T-cell (primary cell): Measurements from ENCODE around the gene ROCK2. TPM values are rescaled to one million over a fixed set of nuclear protein-coding genes. Genes with fewer than 3 reads are reported as not detected.

Source experiments
- ATAC-seq, 4 experiments: fragments of 200-7000 bp in 3 of 4; fragments of 150-1000 bp in 1 of 4; cut with Tn5 transposase; replicated peaks in 1 of 4; 1 replicate in 3 of 4; 2 replicates in 1 of 4; pipeline ENCODE4 v1.10.0; 2021; ENCODE audit warnings: moderate library complexity in 3 of 4, mild to moderate bottlenecking in 2 of 4, moderate number of reproducible peaks in 1 of 4
- CTCF ChIA-PET, 2 donors: fragments of 300-600 bp; sonication (Branson Sonifier 250); formaldehyde crosslinking; loops; one replicate each; lab custom pipeline; 2022; ENCODE audit warnings: antibody characterized with exemption in 2 of 2; lab: Charles Lee
- POLR2A ChIA-PET, 2 donors: fragments of 300-600 bp; sonication (Branson Sonifier 250); formaldehyde crosslinking; loops; one replicate each; lab custom pipeline; 2022; ENCODE audit warnings: antibody characterized with exemption in 2 of 2; lab: Charles Lee
- DNase-seq, 35 experiments: peaks; one replicate each; pipeline versions ENCODE4 v3.0.0 to v3.0.0-alpha.2; 2013 to 2023
- H3K27ac ChIP-seq: one replicate; pipeline ENCODE4 v1.5.1; 2013; ENCODE audit warnings: low read length
- H3K27me3 ChIP-seq, 2 experiments: replicated peaks in 1 of 2; 1 replicate in 1 of 2; 2 replicates in 1 of 2; pipeline versions ENCODE4 v1.6.1 to v1.7.0; 2013; ENCODE audit warnings: low read length in 1 of 2, mixed read lengths in 1 of 2; ENCODE audit not compliant: control insufficient read depth in 2 of 2, insufficient read depth in 2 of 2; ENCODE audit errors: extremely low read depth in 1 of 2
- H3K36me3 ChIP-seq, 2 donors: 1 replicate in 1 of 2; 2 replicates in 1 of 2; pipeline versions ENCODE4 v1.6.1 to v1.7.0; 2013; ENCODE audit warnings: low read length in 1 of 2; ENCODE audit not compliant: control insufficient read depth in 2 of 2, insufficient read depth in 1 of 2; ENCODE audit errors: extremely low read depth in 1 of 2
- H3K4me1 ChIP-seq, 2 experiments: 1 replicate in 1 of 2; 2 replicates in 1 of 2; pipeline versions ENCODE4 v1.6.1 to v1.7.0; 2013; ENCODE audit warnings: low read length in 2 of 2, mixed read lengths in 1 of 2; ENCODE audit not compliant: insufficient read depth in 2 of 2, control insufficient read depth in 1 of 2; ENCODE audit errors: extremely low read depth in 1 of 2
- H3K4me3 ChIP-seq, 2 donors: 1 replicate in 1 of 2; 2 replicates in 1 of 2; pipeline versions ENCODE4 v1.5.1 to v1.7.0; 2013; ENCODE audit warnings: mild to moderate bottlenecking in 2 of 2, low read length in 1 of 2, moderate library complexity in 1 of 2; ENCODE audit not compliant: control insufficient read depth in 1 of 2; ENCODE audit errors: extremely low read depth in 1 of 2
- H3K9me3 ChIP-seq: 2 replicates; pipeline ENCODE4 v1.7.0; 2013
- H3K27ac Mint-ChIP-seq, 2 donors: one replicate each; pipeline ENCODE4 v1.8.0; 2020 to 2021; ENCODE audit warnings: mild to moderate bottlenecking in 2 of 2, mixed read lengths in 2 of 2
- H3K27me3 Mint-ChIP-seq, 2 donors: one replicate each; pipeline ENCODE4 v1.8.0; 2021 to 2022; ENCODE audit warnings: mixed read lengths in 2 of 2
- H3K36me3 Mint-ChIP-seq: one replicate; pipeline ENCODE4 v1.8.0; 2021; ENCODE audit warnings: mixed read lengths
- H3K4me1 Mint-ChIP-seq, 3 donors: one replicate each; pipeline ENCODE4 v1.8.0; 2020 to 2022; ENCODE audit warnings: mixed read lengths in 3 of 3, mild to moderate bottlenecking in 1 of 3
- H3K4me3 Mint-ChIP-seq, 3 donors: one replicate each; pipeline ENCODE4 v1.8.0; 2020 to 2022; ENCODE audit warnings: mild to moderate bottlenecking in 3 of 3, mixed read lengths in 3 of 3, moderate library complexity in 3 of 3
- H3K9me3 Mint-ChIP-seq, 3 donors: one replicate each; pipeline ENCODE4 v1.8.0; 2020 to 2022; ENCODE audit warnings: mixed read lengths in 3 of 3
- WGBS: methylation state at CpG from one replicate; pipeline ENCODE4 v1.1.5; 2013; ENCODE audit warnings: missing lambda C conversion rate; ENCODE audit not compliant: insufficient coverage; 5-methylcytosine and 5-hydroxymethylcytosine counted together
- total RNA-seq, 35 experiments: library from RNA in 6 of 35; stranded (reverse) in 6 of 35; fragments of 120-200 nt in 1 of 35; gene quantifications; one replicate each; pipeline versions ENCODE4 v1.2.1 to v1.2.4 and lab custom pipeline; 2013 to 2026

ROCK2 gene
- total RNA-seq, 5 donors from 2014 or later (not counting 1 experiment from before 2014, with no cell fraction given), result 15.5 to 22.3 (median 18.6) TPM

DNA sequence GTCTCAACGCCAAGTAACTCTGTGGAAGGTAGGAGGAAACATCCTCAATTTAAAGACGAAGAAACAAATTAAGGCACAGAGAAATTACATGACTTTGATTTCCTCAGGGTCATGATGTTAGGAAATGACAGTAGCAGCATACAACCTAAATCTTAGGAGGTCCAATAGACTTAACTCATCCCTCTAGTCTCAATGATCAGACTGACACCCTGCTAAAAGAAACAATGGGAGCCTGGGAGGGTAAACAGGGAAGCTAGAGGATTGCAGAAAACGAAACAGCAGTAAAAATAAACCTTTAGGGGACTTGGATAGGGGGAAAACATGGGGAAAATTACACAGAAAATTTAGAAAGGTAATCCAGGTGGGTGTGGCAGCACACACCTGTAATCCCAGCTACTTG, 56.0 kb downstream of the ROCK2 start:
- Histone ChIP-seq H3K4me3 (no peak overlapping the region), H3K36me3 (peaks cover 0 to 9% of the 10 kb centered on the region in 2 donors), H3K27me3 (no peaks in the 10 kb centered on the region), H3K9me3 (no peaks in the 10 kb centered on the region), H3K4me1 (no peaks in the 10 kb centered on the region), H3K27ac (no peak overlapping the region)
- peaks cover 33% of the 10 kb centered on the region for H3K36me3 Mint-ChIP-seq
- H3K27me3 Mint-ChIP-seq, result no peaks in the 10 kb centered on the region
- peaks cover 33 to 42% (median 36%) of the 10 kb centered on the region in 3 donors for H3K4me1 Mint-ChIP-seq
- DNase-seq (no peak), ATAC-seq (no peak)
- ChIA-PET CTCF (no interaction called here), POLR2A (no interaction called here)
- peaks cover 0 to 20% (median 3%) of the 10 kb centered on the region in 3 donors for H3K9me3 Mint-ChIP-seq
- WGBS, result 100% methylated on average over 1 of the region's 3 CpGs
- H3K4me3 Mint-ChIP-seq, result no peak overlapping the region
- H3K27ac Mint-ChIP-seq, result peak overlapping the region in 1 of 2 donors; percentile 19

DNA sequence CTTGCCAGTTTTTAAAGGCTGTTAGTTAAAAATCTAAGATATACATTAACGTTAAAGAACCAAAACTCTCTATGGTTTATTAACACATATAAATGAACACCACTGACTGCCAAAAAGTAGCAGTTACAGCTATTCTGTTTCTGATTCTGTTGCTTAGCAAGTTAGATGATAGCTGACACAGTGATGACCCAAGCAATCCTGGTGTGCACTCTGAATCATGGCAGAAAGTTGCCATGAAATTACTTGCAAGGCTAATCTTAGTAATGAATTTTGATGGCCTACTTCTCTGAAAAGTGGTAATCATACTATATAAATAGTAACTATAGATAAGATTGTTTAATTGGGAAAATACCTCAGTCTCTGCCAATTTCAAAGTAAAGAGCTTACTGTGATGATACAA, 57.7 kb downstream of the ROCK2 start:
- no peak overlapping the region for H3K27ac ChIP-seq
- no CpG with 5 or more reads among the region's 1 CpG for WGBS
- Mint-ChIP-seq H3K4me1 (peaks cover 27 to 38% (median 30%) of the 10 kb centered on the region in 3 donors), H3K27me3 (no peaks in the 10 kb centered on the region), H3K4me3 (no peak overlapping the region), H3K36me3 (peaks cover 39% of the 10 kb centered on the region), H3K9me3 (peaks cover 3 to 20% (median 3%) of the 10 kb centered on the region in 3 donors), H3K27ac (no peak overlapping the region)
- H3K36me3 ChIP-seq, result peaks cover 0 to 9% of the 10 kb centered on the region in 2 donors
- DNase-seq (no peak), ATAC-seq (no peak)
- H3K27me3 ChIP-seq, result no peaks in the 10 kb centered on the region
- no peak overlapping the region for H3K4me3 ChIP-seq
- no peaks in the 10 kb centered on the region for H3K9me3 ChIP-seq
- CTCF ChIA-PET, result interaction anchor here (0.6 kb wide), 2 partner anchors 9 to 117 kb away, joined by 3 to 6 read pairs; no protein-coding TSS in a partner anchor
- H3K4me1 ChIP-seq, result no peaks in the 10 kb centered on the region
- POLR2A ChIA-PET, result interaction anchor here in 1 of 2 donors (0.5 kb wide), 1 partner anchor 119 kb away, joined by 4 read pairs; no protein-coding TSS in a partner anchor

DNA sequence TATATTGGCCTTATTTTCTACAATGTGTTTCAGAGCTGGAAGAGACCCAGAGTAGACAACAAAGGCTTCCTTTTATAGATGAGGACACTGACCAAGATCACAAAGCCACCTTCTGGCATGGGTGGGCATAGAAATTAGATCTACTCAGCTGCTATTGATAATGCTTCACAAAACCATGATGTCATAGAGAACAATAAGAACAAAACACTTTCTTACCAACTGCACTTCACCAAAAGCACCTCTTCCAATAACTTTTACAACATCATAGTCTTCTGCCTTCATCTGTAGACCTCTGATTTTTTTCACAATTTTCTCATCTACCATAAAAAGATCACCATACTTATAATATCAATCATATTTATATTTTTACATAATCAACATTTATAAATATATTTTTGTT, 58.1 kb downstream of the ROCK2 start:
- H3K27ac Mint-ChIP-seq, result no peak overlapping the region
- CTCF ChIA-PET, result no interaction called here
- DNase-seq (no peak), ATAC-seq (no peak)
- H3K36me3 Mint-ChIP-seq, result peaks cover 43% of the 10 kb centered on the region
- H3K4me3 Mint-ChIP-seq, result no peak overlapping the region
- H3K4me1 Mint-ChIP-seq, result peaks cover 26 to 38% (median 29%) of the 10 kb centered on the region in 3 donors
- Histone ChIP-seq H3K4me1 (no peaks in the 10 kb centered on the region), H3K4me3 (no peak overlapping the region), H3K27me3 (no peaks in the 10 kb centered on the region), H3K36me3 (peaks cover 0 to 9% of the 10 kb centered on the region in 2 donors), H3K9me3 (no peaks in the 10 kb centered on the region), H3K27ac (no peak overlapping the region)
- peaks cover 3 to 20% (median 3%) of the 10 kb centered on the region in 3 donors for H3K9me3 Mint-ChIP-seq
- POLR2A ChIA-PET, result no interaction called here
- no peaks in the 10 kb centered on the region for H3K27me3 Mint-ChIP-seq

DNA sequence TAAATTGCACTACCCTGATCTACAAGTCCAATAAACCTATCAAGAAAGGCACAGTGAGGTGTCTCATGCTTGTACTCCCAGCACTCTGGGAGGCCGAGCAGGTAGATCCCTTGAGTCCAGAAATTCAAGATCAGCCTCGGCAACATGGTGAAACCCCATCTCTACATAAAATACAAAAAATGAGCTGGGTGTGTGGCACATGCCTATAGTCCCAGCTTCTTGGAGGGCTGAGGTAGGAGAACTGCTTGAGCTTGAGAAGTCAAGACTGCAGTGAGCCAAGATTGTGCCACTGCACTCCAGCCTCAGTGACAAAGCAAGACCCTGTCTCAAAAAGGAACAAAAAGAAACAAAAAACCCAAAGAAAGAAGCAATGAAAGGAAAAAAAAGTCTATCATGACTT, 58.9 kb downstream of the ROCK2 start:
- H3K9me3 Mint-ChIP-seq, result peaks cover 3 to 20% (median 3%) of the 10 kb centered on the region in 3 donors
- Histone ChIP-seq H3K9me3 (no peaks in the 10 kb centered on the region), H3K4me1 (no peaks in the 10 kb centered on the region), H3K4me3 (no peak overlapping the region), H3K36me3 (peaks cover 0 to 9% of the 10 kb centered on the region in 2 donors), H3K27ac (no peak overlapping the region), H3K27me3 (no peaks in the 10 kb centered on the region)
- H3K4me3 Mint-ChIP-seq, result no peak overlapping the region
- DNase-seq, result no peak
- CTCF ChIA-PET, result no interaction called here
- H3K4me1 Mint-ChIP-seq, result peaks cover 24 to 34% (median 24%) of the 10 kb centered on the region in 3 donors
- H3K27ac Mint-ChIP-seq, result no peak overlapping the region
- H3K27me3 Mint-ChIP-seq, result no peaks in the 10 kb centered on the region
- no CpG with 5 or more reads among the region's 2 CpGs for WGBS
- POLR2A ChIA-PET, result no interaction called here
- peaks cover 49% of the 10 kb centered on the region for H3K36me3 Mint-ChIP-seq
- no peak for ATAC-seq

DNA sequence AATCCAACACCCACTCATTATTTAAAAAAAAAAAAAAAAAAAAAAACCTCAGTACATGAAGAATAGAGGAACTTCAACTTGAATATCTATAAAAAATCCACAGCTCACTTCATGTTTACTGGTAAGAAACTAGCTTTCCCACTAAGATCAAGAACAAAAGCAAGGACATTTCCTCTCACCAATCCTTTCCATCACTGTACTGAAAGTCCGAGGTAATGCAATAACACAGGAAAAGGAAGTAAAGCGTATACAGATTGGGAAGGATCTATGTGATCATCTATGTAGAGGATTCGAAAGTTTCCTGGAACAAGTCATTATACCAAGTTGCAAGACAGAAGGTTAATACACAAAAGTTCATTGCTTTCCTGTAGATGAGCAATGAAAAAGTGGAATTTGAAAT, 63.2 kb downstream of the ROCK2 start:
- no CpG with 5 or more reads among the region's 3 CpGs for WGBS
- H3K4me3 ChIP-seq, result no peak overlapping the region
- no peak overlapping the region for H3K27ac ChIP-seq
- peaks cover 73% of the 10 kb centered on the region for H3K36me3 Mint-ChIP-seq
- H3K9me3 Mint-ChIP-seq, result peaks cover 3 to 24% (median 3%) of the 10 kb centered on the region in 3 donors
- DNase-seq, result no peak
- ATAC-seq, result no peak
- H3K4me1 Mint-ChIP-seq, result peaks cover 11 to 17% (median 15%) of the 10 kb centered on the region in 3 donors
- H3K9me3 ChIP-seq, result no peaks in the 10 kb centered on the region
- H3K27me3 Mint-ChIP-seq, result no peaks in the 10 kb centered on the region
- ChIA-PET CTCF (interaction anchor here in 1 of 2 donors (0.6 kb wide), 1 partner anchor 137 kb away, joined by 3 read pairs; no protein-coding TSS in a partner anchor), POLR2A (no interaction called here)
- peaks cover 0 to 13% of the 10 kb centered on the region in 2 donors for H3K36me3 ChIP-seq
- H3K4me1 ChIP-seq, result no peaks in the 10 kb centered on the region
- H3K27me3 ChIP-seq, result no peaks in the 10 kb centered on the region
- H3K4me3 Mint-ChIP-seq, result no peak overlapping the region
- H3K27ac Mint-ChIP-seq, result no peak overlapping the region

DNA sequence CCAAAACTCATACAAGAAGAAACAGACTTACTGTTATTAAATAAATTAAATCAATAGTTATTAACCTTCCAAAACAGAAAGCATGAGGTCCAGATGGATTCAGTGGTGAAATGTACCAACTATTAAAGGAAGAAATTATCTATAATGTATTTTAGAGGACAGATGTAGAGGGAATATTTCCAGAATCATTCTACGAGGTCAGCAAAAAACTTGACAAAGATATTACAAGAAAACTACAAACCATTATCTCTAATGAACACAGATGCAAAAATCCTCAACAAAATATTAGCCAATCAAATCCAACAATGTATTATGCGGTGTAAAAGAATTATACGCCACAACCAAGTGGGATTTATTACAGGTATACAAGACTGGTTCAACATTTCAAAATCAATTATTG, 63.7 kb downstream of the ROCK2 start:
- H3K27ac ChIP-seq, result no peak overlapping the region
- Mint-ChIP-seq H3K36me3 (peaks cover 74% of the 10 kb centered on the region), H3K4me1 (peaks cover 13 to 19% (median 17%) of the 10 kb centered on the region in 3 donors), H3K27me3 (no peaks in the 10 kb centered on the region), H3K27ac (no peak overlapping the region), H3K4me3 (no peak overlapping the region), H3K9me3 (peaks cover 3 to 21% (median 3%) of the 10 kb centered on the region in 3 donors)
- peaks cover 0 to 13% of the 10 kb centered on the region in 2 donors for H3K36me3 ChIP-seq
- H3K27me3 ChIP-seq, result no peaks in the 10 kb centered on the region
- ChIA-PET POLR2A (no interaction called here), CTCF (interaction anchor here in 1 of 2 donors (0.6 kb wide), 2 partner anchors 137 to 506 kb away, joined by 3 read pairs; no protein-coding TSS in a partner anchor)
- no peaks in the 10 kb centered on the region for H3K9me3 ChIP-seq
- no CpG with 5 or more reads among the region's 3 CpGs for WGBS
- no peak overlapping the region for H3K4me3 ChIP-seq
- ATAC-seq (no peak), DNase-seq (no peak)
- H3K4me1 ChIP-seq, result no peaks in the 10 kb centered on the region
